ENCODE measurements around the gene TPM1. TPM values are rescaled to one million over a fixed set of nuclear protein-coding genes. Genes with fewer than 3 reads are reported as not detected.

TPM1 gene
- total and polyA plus RNA-seq, 7 donors, result 1,097 to 5,131 (median 2,822) TPM

- intact Hi-C loops (cut with DNase I), result loop anchor here (5.0 kb wide), 2 partner anchors 44 to 266 kb away; no protein-coding TSS in a partner anchor
Measured at GRCh38 chr15:63048115-63048775, 5.7 kb downstream of the TPM1 start.

GRCh38 chr15:63048776-63049665, 6.5 kb downstream of the TPM1 start:
- peak overlapping the region; percentile 94 for H3K27ac ChIP-seq
- H3K4me1 ChIP-seq, result peaks cover 70% of the 10 kb centered on the region
- H3K4me3 ChIP-seq, result peak overlapping the region; percentile 75
- 7 to 11% (median 7%) methylated on average over 38 of the region's 38 CpGs for WGBS, 3 donors
- ATAC-seq (peak in 3 of 4 donors; percentile 2 to 15 (median 12)), DNase-seq (peak; percentile 43 to 74)
- no peak for TF ChIP-seq CTCF (IDR thresholded peaks at IDR 0.05)
- no peaks in the 10 kb centered on the region for H3K9me3 ChIP-seq
- no peaks in the 10 kb centered on the region for H3K27me3 ChIP-seq (ENCODE audit: insufficient read depth in 3 of 3, low read length in 2 of 3)
- H3K36me3 ChIP-seq (ENCODE audit: insufficient read depth in 1 of 2, low read depth in 1 of 2), result peaks cover 0 to 13% of the 10 kb centered on the region in 2 donors
- intact Hi-C loops (cut with DNase I), result loop anchor here (5.0 kb wide), 2 partner anchors 43 to 267 kb away; no protein-coding TSS in a partner anchor

More at GRCh38 chr15:63048115-63048775, 5.7 kb downstream of the TPM1 start:
- ATAC-seq, result peak; percentile 80 to 95 (median 84)
- WGBS, 3 donors, result 0 to 1% (median 0%) methylated on average over 45 to 75 of the region's 75 CpGs
- Histone ChIP-seq H3K4me3 (peak overlapping the region; percentile 75), H3K27me3 (ENCODE audit: insufficient read depth in 3 of 3, low read length in 2 of 3) (no peaks in the 10 kb centered on the region), H3K27ac (peak overlapping the region; percentile 94), H3K9me3 (no peaks in the 10 kb centered on the region), H3K36me3 (ENCODE audit: insufficient read depth in 1 of 2, low read depth in 1 of 2) (peaks cover 0 to 13% of the 10 kb centered on the region in 2 donors), H3K4me1 (peaks cover 67% of the 10 kb centered on the region)
- peak; percentile 92 to 97 for DNase-seq
- TF ChIP-seq CTCF (IDR thresholded peaks at IDR 0.05), result peak; percentile 94

GRCh38 chr15:63049783-63050371, 7.3 kb downstream of the TPM1 start:
- no peak for ATAC-seq
- Histone ChIP-seq H3K27me3 (ENCODE audit: insufficient read depth in 3 of 3, low read length in 2 of 3) (no peaks in the 10 kb centered on the region), H3K4me1 (peaks cover 73% of the 10 kb centered on the region), H3K27ac (peak overlapping the region; percentile 94), H3K9me3 (no peaks in the 10 kb centered on the region), H3K36me3 (ENCODE audit: insufficient read depth in 1 of 2, low read depth in 1 of 2) (peaks cover 0 to 13% of the 10 kb centered on the region in 2 donors), H3K4me3 (peak overlapping the region; percentile 75)
- DNase-seq, result no peak
- 66 to 80% (median 79%) methylated on average over 8 of the region's 8 CpGs for WGBS, 3 donors
- intact Hi-C loops (cut with DNase I), result loop anchor here (5.0 kb wide), 2 partner anchors 42 to 268 kb away; no protein-coding TSS in a partner anchor
- no peak for TF ChIP-seq CTCF (IDR thresholded peaks at IDR 0.05)

- ATAC-seq, result no peak
- peaks cover 0 to 19% of the 10 kb centered on the region in 2 donors for H3K36me3 ChIP-seq (ENCODE audit: insufficient read depth in 1 of 2, low read depth in 1 of 2)
- peak overlapping the region; percentile 94 for H3K27ac ChIP-seq
- H3K4me3 ChIP-seq, result peak overlapping the region; percentile 75
- intact Hi-C loops (cut with DNase I), result no loop called here
- no peak for DNase-seq
- no peaks in the 10 kb centered on the region for H3K27me3 ChIP-seq (ENCODE audit: insufficient read depth in 3 of 3, low read length in 2 of 3)
- TF ChIP-seq CTCF (IDR thresholded peaks at IDR 0.05), result no peak
- peaks cover 73% of the 10 kb centered on the region for H3K4me1 ChIP-seq
- H3K9me3 ChIP-seq, result no peaks in the 10 kb centered on the region
Measured at GRCh38 chr15:63050731-63051155, 8.2 kb downstream of the TPM1 start.
